ENCODE results near the gene ALPK1. TPM values are rescaled to one million over a fixed set of nuclear protein-coding genes. Genes with fewer than 3 reads are reported as not detected.

ALPK1 gene
- total and polyA plus RNA-seq, 2 of the 4 experiments (the other 2 are of a cell fraction), result 3.3 to 7.9 TPM

GRCh38 chr4:112321776-112322684, 24.9 kb downstream of the ALPK1 start (continued):
- peak; percentile 77 for TF ChIP-seq CTCF (conservative IDR thresholded peaks at IDR 0.05; ENCODE audit: low read depth, low read length)

- peaks cover 4% of the 10 kb centered on the region for H3K36me3 ChIP-seq (ENCODE audit: control insufficient read depth, insufficient read depth, low read length)
- DNase-seq (no peak), ATAC-seq (ENCODE audit: low read depth) (no peak)
- intact Hi-C loops (cut with micrococcal nuclease) (no loop called here), in situ Hi-C loops (cut with MboI; ENCODE audit: low sequenced_read_pairs) (no loop called here), dilution Hi-C loops (cut with HindIII; ENCODE audit: low sequenced_read_pairs, unreplicated experiment) (no loop called here)
- H2BK120ac ChIP-seq (ENCODE audit: low read depth, low read length), result no peak overlapping the region
- no peak overlapping the region for H2AFZ ChIP-seq (replicated peaks; ENCODE audit: low read length, poor library complexity)
- H3K56ac ChIP-seq (ENCODE audit: extremely low read depth, insufficient read depth, low read length), result no peak overlapping the region
- no peaks in the 10 kb centered on the region for H4K20me1 ChIP-seq (ENCODE audit: insufficient read depth, low read length)
- 36% methylated on average over 1 of the region's 3 CpGs; no CpG with 5 or more reads in 1 of the 2 experiments for whole genome bisulfite sequencing, 2 experiments (ENCODE audit: extremely low coverage in 2 of 2, insufficient read length in 1 of 2)
- no peaks in the 10 kb centered on the region for H3K79me1 ChIP-seq (ENCODE audit: low read depth in 1 of 2, low read length in 2 of 2)
- no peak overlapping the region for H2AK5ac ChIP-seq (ENCODE audit: low read depth, low read length)
- H2BK5ac ChIP-seq (ENCODE audit: low read depth, low read length, poor library complexity, severe bottlenecking), result no peak overlapping the region
- H4K5ac ChIP-seq (ENCODE audit: low read depth, low read length), result no peak overlapping the region
- no peak overlapping the region for H4K8ac ChIP-seq (ENCODE audit: low read depth in 2 of 2, low read length in 2 of 2)
- H3K23ac ChIP-seq (ENCODE audit: low read depth, low read length), result no peak overlapping the region
- no TSS peak for BruUV-seq (replicated peaks)
- CTCF ChIA-PET, result interaction anchor here (0.9 to 1.0 kb wide), 2 partner anchors 11 to 25 kb away, joined by 3 to 5 read pairs; partner anchors contain the start of gene ALPK1
- no peak overlapping the region for H4K91ac ChIP-seq (ENCODE audit: insufficient read depth, low read depth, low read length)
- H3K27me3 ChIP-seq (ENCODE audit: control insufficient read depth, insufficient read depth, low read length), result no peaks in the 10 kb centered on the region
- no peaks in the 10 kb centered on the region for H3K4me1 ChIP-seq (ENCODE audit: control insufficient read depth, insufficient read depth, low read length)
- H3K14ac ChIP-seq (replicated peaks; ENCODE audit: low read depth, low read length), result no peak overlapping the region
- 0 out of 2 replicates have a peak, but pooled peaks cover 5% of the 10 kb centered on the region for H3K9me1 ChIP-seq (ENCODE audit: insufficient read depth, low read length)
- no peak overlapping the region for H3K4ac ChIP-seq (ENCODE audit: low read depth, low read length)
- H3K18ac ChIP-seq (ENCODE audit: low read depth, low read length), result no peak overlapping the region
- H3K4me3 ChIP-seq (ENCODE audit: insufficient read depth, low read depth, low read length), result no peak overlapping the region
- H2BK15ac ChIP-seq (ENCODE audit: low read depth, low read length), result no peak overlapping the region
- H3K9me3 ChIP-seq (ENCODE audit: control insufficient read depth, insufficient read depth, low read length), result no peaks in the 10 kb centered on the region
- no peak overlapping the region for H2BK20ac ChIP-seq (ENCODE audit: low read depth, low read length)
- H2AK9ac ChIP-seq (replicated peaks; ENCODE audit: low read depth, low read length, poor library complexity), result no peak overlapping the region
- POLR2A ChIA-PET (ENCODE audit: unreplicated experiment), result no interaction called here
- no peak overlapping the region for H3K4me2 ChIP-seq (ENCODE audit: low read depth, low read length)
- no peak overlapping the region for H3K27ac ChIP-seq (ENCODE audit: insufficient read depth, low read length)
- no peak overlapping the region for H3K9ac ChIP-seq (ENCODE audit: low read depth, low read length)
- TF ChIP-seq NFE2L2 (IDR thresholded peaks at IDR 0.05; ENCODE audit: low read depth, low read length) (no peak), BHLHE40 (IDR thresholded peaks at IDR 0.05; ENCODE audit: low read depth, low read length) (no peak), CTCF (conservative IDR thresholded peaks at IDR 0.05; ENCODE audit: low read depth, low read length) (no peak), MAZ (IDR thresholded peaks at IDR 0.05; ENCODE audit: borderline replicate concordance, low read depth, low read length) (no peak), ELK1 (IDR thresholded peaks at IDR 0.05; ENCODE audit: borderline replicate concordance, low read depth, low read length) (no peak), POLR2A (IDR thresholded peaks at IDR 0.05; ENCODE audit: low read depth, low read length) (no peak), CHD1 (IDR thresholded peaks at IDR 0.05; ENCODE audit: low read depth, low read length) (no peak), CEBPB (IDR thresholded peaks at IDR 0.05; ENCODE audit: low read depth, low read length) (no peak)
Measured at GRCh38 chr4:112322866-112323265, 25.7 kb downstream of the ALPK1 start.
